Adrenal gland (tissue), 12 donors: ENCODE results near the gene COX4I1. TPM values are rescaled to one million over a fixed set of nuclear protein-coding genes. Genes with fewer than 3 reads are reported as not detected.

Source experiments
- DNase-seq, 7 donors: peaks; one replicate each; pipeline ENCODE4 v3.0.0-alpha.2; 2019 to 2020
- H3K27ac ChIP-seq, 5 donors: fragments of 200-600 bp; sonication (generic) in 4 of 5; 1 replicate in 3 of 5; 2 replicates in 2 of 5; pipeline versions ENCODE4 v1.5.1 to v1.8.0; 2016 to 2020; ENCODE audit warnings: mild to moderate bottlenecking in 1 of 5
- H3K27me3 ChIP-seq: fragments of 200-600 bp; 2 replicates; pipeline ENCODE4 v1.8.0; 2021
- H3K36me3 ChIP-seq, 2 donors: fragments of 200-600 bp; replicated peaks in 1 of 2; 1 replicate in 1 of 2; 2 replicates in 1 of 2; pipeline versions ENCODE4 v1.5.1 to v1.8.0; 2018 to 2022
- H3K4me1 ChIP-seq, 2 donors: fragments of 200-600 bp; replicated peaks in 1 of 2; 1 replicate in 1 of 2; 2 replicates in 1 of 2; pipeline versions ENCODE4 v1.5.1 to v1.8.0; 2018 to 2021
- H3K4me3 ChIP-seq, 4 donors: fragments of 200-600 bp; sonication (generic) in 3 of 4; one replicate each; pipeline ENCODE4 v1.5.1; 2016 to 2018
- H3K9me3 ChIP-seq, 3 donors: fragments of 200-600 bp; sonication (generic) in 1 of 3; replicated peaks in 1 of 3; 1 replicate in 2 of 3; 2 replicates in 1 of 3; pipeline versions ENCODE4 v1.5.1 to v1.8.0; 2016 to 2021
- CTCF ChIP-seq, 6 experiments: fragments of 450-650 bp in 4 of 6; fragments of 200-600 bp in 2 of 6; sonication (generic) in 1 of 6; IDR thresholded peaks; 1 replicate in 5 of 6; 2 replicates in 1 of 6; pipeline versions ENCODE4 v1.5.1 to v1.8.0; 2016 to 2021; ENCODE audit warnings: antibody characterized with exemption in 6 of 6, mild to moderate bottlenecking in 2 of 6, moderate library complexity in 1 of 6
- POLR2A ChIP-seq, 2 donors: fragments of 450-650 bp; IDR thresholded peaks; one replicate each; pipeline ENCODE4 v1.6.1; 2017; ENCODE audit warnings: antibody characterized with exemption in 2 of 2, mild to moderate bottlenecking in 2 of 2, moderate library complexity in 1 of 2
- WGBS, 4 donors: extraction: QIAGEN DNeasy Blood & Tissue Kit in 2 of 4; methylation state at CpG; one replicate each; pipeline versions ENCODE4 v1.1.5 to v1.1.7; 2013 to 2017; 5-methylcytosine and 5-hydroxymethylcytosine counted together
- intact Hi-C, 2 donors: fragments of 100-400 bp; cut with DNase I; formaldehyde crosslinking; loops; one replicate each; pipeline versions ENCODE4 v1.14.1 to v1.15.0; 2022 to 2023
- polyA plus RNA-seq, 3 donors: library from polyadenylated mRNA; stranded (reverse); fragments of 200-250 nt in 2 of 3; fragments of 350-450 nt in 1 of 3; fragmentation: Illumina TruSeq in 1 of 3; extraction: RNeasy Lipid Tissue Mini Kit (QIAGEN cat#74804) in 1 of 3; gene quantifications; one replicate each; pipeline ENCODE4 v1.2.3, GENCODE V29; 2013 to 2014
- total RNA-seq, 9 donors: library from RNA; depleted of rRNA in 4 of 9; stranded (reverse); fragments of >200 nt in 4 of 9; fragments of 120-200 nt in 1 of 9; fragmentation: NEBNext Ultra II Directional in 1 of 9; extraction: Animal tissue kit (Norgen Biotek cat#: 25700) in 1 of 9; gene quantifications; one replicate each; pipeline versions ENCODE4 v1.1.0 to v1.2.4, GENCODE V29; 2013 to 2023
- donor health status: healthy with polysubstance abuse.
- donor health status: Bipolar disorder and iron deficiency.
- donor health status: DM: yes; HTN: yes; CAD: no.
- donor health status: DM: no; HTN: no; CAD: no.
- donor health status: DM: no; HTN: no; CAD: no.
- donor health status: DM: yes; HTN: yes; CAD: no.

The COX4I1 gene
- total and polyA plus RNA-seq, 12 donors: 466 to 1,628 (median 536) TPM

- DNase-seq: no peak
- 64 to 79% (median 69%) methylated on average over 13 to 21 of the region's 21 CpGs for WGBS, 4 donors
Measured at GRCh38 chr16:85752511-85753420, 46.7 kb upstream of the COX4I1 start.

GRCh38 chr16:85753559-85753958, 45.9 kb upstream of the COX4I1 start:
- intact Hi-C loops: no loop called here
- Histone ChIP-seq H3K27me3 (peaks cover 17% of the 10 kb centered on the region), H3K36me3 (no peaks in the 10 kb centered on the region), H3K4me1 (peaks cover 6 to 15% of the 10 kb centered on the region in 2 donors), H3K4me3 (no peak overlapping the region), H3K9me3 (no peaks in the 10 kb centered on the region), H3K27ac (no peak overlapping the region)
- WGBS, 4 donors: 65 to 78% (median 71%) methylated on average over 4 to 6 of the region's 6 CpGs
- TF ChIP-seq POLR2A (IDR thresholded peaks at IDR 0.05) (no peak), CTCF (IDR thresholded peaks at IDR 0.05) (no peak)
- no peak for DNase-seq

More at GRCh38 chr16:85752511-85753420, 46.7 kb upstream of the COX4I1 start:
- Histone ChIP-seq H3K36me3 (no peaks in the 10 kb centered on the region), H3K27me3 (peaks cover 17% of the 10 kb centered on the region), H3K4me1 (peaks cover 6 to 15% of the 10 kb centered on the region in 2 donors), H3K9me3 (no peaks in the 10 kb centered on the region), H3K27ac (no peak overlapping the region), H3K4me3 (no peak overlapping the region)
- TF ChIP-seq CTCF (IDR thresholded peaks at IDR 0.05): no peak
- TF ChIP-seq POLR2A (IDR thresholded peaks at IDR 0.05): no peak
- intact Hi-C loops: no loop called here

GRCh38 chr16:85753976-85754375, 45.5 kb upstream of the COX4I1 start:
- intact Hi-C loops: no loop called here
- 63 to 90% (median 77%) methylated on average over 4 to 7 of the region's 7 CpGs for WGBS, 4 donors

More at GRCh38 chr16:85753976-85754375, 45.5 kb upstream of the COX4I1 start:
- Histone ChIP-seq H3K4me1 (peaks cover 6 to 15% of the 10 kb centered on the region in 2 donors), H3K4me3 (no peak overlapping the region), H3K9me3 (no peaks in the 10 kb centered on the region), H3K36me3 (no peaks in the 10 kb centered on the region), H3K27ac (no peak overlapping the region), H3K27me3 (peaks cover 17% of the 10 kb centered on the region)
- no peak for DNase-seq
- TF ChIP-seq POLR2A (IDR thresholded peaks at IDR 0.05) (no peak), CTCF (IDR thresholded peaks at IDR 0.05) (no peak)
